HG03565 (cell line): ENCODE measurements around the gene CLPTM1L.
"Not testable (repeated sequence)": the region's sequence is repeated elsewhere in the genome, so short reads cannot be mapped to it uniquely, and the experiment has no call there.

ENCODE experiments used
- ATAC-seq: cut with Tn5 transposase; IDR thresholded peaks from one replicate; pipeline ENCODE4 v1.9.1; 2021; ENCODE audit warnings: mild to moderate bottlenecking, moderate library complexity; ENCODE audit not compliant: unreplicated experiment

Gene CLPTM1L

DNA sequence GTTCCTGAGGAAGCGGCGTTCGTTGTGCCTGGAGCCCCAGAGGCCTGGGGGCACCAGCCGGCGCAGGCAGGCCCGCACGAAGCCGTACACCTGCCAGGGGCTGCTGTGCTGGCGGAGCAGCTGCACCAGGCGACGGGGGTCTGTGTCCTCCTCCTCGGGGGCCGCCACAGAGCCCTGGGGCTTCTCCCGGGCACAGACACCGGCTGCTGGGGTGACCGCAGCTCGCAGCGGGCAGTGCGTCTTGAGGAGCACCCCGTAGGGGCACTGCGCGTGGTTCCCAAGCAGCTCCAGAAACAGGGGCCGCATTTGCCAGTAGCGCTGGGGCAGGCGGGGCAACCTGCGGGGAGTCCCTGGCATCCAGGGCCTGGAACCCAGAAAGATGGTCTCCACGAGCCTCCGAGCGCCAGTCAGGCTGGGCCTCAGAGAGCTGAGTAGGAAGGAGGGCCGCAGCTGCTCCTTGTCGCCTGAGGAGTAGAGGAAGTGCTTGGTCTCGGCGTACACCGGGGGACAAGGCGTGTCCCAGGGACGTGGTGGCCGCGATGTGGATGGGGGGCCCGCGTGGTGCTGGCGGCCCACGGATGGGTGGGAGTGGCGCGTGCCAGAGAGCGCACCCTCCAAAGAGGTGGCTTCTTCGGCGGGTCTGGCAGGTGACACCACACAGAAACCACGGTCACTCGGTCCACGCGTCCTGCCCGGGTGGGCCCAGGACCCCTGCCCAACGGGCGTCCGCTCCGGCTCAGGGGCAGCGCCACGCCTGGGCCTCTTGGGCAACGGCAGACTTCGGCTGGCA, 51.3 kb downstream of the CLPTM1L start:
- ATAC-seq, result no peak

DNA sequence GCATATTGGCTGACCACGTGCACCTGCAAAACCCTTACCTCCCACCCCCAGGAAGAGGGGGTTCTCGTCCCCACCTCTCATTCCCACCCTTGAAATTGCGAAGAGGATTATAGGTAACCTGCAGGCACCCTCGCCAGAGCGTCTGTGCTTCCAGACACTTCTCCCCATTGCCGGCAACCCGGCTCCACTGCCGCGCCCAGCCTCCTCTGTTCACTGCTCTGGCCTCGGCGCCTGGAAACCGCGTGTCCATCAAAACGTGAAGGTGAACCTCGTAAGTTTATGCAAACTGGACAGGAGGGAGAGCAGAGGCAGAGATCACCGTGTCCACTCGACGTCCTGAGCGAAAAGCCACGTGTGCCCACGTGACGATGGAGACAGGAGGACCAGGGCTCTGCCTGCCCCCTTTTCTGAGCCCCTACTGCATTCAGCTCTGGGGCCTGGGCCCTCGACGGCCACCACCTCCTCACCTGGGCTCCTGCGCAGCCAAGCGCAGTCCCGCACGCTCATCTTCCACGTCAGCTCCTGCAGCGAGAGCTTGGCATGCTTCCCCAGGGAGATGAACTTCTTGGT, 52.0 kb downstream of the CLPTM1L start:
- no peak for ATAC-seq

DNA sequence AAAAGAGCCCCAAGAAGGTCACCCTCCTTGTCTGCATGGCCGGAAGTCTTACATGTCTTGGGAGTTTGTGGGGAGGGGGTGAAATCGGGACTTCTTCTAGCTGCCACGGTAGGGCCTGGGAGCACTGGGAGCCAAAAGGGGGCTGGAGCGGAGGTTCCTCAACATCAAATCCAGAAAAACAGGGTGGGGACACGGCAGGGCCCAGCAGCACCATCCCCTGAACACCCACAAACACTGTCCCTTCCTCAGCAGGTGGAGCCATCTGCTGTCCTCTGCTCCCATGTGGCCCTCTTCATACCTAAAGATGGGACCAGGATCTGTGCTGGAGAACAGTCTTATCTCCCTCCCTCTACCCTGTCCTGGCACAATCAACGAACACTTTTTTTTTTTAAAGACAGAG, 52.8 kb downstream of the CLPTM1L start:
- ATAC-seq, result no peak

DNA sequence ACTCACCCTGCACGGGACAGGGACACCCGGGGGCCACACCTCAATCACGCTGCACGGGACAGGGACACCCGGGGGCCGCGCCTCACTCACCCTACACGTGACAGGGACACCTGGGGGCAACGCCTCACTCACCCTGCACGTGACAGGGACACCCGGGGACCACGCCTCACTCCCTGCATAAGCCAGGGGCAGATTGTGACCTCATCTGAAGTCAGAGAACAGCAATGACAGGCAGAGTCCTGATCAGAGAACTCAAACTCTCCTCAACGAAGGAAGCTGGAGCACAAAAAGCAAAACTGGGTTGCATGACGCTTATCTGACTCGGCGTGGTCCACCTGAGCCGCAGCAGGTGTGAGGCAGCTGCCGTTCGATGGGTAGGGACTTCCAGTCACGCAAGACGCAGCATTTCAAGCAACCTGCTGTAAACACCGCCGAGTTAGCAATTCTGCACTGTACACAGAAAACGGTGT, 53.3 kb downstream of the CLPTM1L start:
- ATAC-seq, result no peak

DNA sequence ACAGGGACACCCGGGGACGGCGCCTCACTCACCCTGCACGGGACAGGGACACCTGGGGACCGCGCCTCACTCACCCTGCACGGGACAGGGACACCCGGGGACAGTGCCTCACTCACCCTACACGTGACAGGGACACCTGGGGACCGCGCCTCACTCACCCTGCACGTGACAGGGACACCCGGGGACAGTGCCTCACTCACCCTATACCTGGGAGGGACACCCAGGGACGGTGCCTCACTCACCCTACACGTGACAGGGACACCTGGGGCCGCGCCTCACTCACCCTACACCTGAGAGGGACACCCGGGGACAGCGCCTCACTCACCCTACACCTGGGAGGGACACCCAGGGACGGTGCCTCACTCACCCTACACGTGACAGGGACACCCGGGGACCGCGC, 53.9 kb downstream of the CLPTM1L start:
- ATAC-seq, result not testable (repeated sequence)

DNA sequence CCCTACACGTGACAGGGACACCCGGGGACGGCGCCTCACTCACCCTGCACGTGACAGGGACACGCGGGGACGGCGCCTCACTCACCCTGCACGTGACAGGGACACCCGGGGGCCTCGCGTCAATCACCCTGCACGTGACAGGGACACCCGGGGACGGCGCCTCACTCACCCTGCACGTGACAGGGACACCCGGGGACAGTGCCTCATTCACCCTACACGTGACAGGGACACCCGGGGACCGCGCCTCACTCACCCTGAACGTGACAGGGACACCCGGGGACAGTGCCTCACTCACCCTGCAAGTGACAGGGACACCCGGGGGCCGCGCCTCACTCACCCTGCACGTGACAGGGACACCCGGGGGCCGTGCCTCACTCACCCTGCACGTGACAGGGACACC, 55.3 kb downstream of the CLPTM1L start:
- not testable (repeated sequence) for ATAC-seq

DNA sequence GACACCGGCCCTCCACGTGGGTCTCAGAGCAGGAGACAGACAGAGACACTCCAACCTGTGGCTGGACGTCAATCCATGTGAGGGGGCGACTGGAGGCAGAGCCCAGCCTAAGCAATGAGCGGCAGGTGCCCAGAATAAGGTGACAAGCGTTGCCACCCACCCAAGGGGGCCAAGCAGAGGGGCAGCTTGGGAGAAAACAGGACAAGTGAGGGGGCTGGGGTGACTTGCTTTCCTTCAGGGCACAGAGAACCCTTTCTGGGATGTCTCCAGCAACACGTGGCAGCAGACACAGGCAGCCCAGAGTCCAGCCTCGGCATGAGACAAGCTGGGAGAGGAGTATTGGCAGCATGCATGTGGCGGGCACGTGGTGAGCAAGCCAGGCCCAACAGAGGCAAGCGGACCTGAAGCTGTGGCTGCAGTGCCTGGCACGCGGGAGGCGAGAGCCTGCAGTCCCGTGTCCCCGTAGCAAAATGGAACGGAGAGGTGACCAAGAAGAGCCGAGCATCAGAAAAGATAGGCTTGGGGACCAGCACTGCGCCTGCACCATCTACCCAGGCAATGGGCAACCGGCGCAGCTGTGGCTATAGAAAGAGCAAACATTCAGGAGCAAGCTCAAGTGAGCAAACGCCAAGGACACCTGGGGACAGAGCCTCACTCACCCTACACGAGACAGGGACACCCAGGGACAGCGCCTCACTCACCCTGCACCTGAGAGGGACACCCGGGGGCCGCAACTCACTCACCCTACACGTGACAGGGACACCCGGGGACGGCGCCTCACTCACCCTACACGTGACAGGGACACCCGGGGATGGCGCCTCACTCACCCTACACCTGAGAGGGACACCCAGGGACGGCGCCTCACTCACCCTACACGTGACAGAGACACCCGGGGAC, 56.2 kb downstream of the CLPTM1L start:
- ATAC-seq, result no peak

DNA sequence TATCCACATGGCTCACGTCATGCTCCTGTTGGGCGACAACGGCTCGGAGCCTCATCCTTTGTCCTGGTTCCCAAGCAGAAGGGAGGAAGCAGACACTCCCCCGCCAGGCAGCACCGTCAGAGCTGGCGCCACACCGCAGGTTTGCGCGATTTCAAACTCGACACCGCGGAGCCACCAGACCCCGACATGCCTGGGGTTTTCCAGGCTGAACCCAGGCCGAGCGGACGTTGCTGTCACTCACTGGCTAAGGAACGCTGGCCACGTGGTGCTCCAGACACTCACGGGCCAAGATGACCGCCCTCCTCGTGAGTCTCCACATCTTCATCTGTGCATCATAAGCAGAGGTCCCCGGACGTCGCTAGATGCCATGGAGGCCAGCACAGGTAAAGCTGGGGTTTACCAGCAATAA, 59.0 kb downstream of the CLPTM1L start:
- ATAC-seq, result no peak

DNA sequence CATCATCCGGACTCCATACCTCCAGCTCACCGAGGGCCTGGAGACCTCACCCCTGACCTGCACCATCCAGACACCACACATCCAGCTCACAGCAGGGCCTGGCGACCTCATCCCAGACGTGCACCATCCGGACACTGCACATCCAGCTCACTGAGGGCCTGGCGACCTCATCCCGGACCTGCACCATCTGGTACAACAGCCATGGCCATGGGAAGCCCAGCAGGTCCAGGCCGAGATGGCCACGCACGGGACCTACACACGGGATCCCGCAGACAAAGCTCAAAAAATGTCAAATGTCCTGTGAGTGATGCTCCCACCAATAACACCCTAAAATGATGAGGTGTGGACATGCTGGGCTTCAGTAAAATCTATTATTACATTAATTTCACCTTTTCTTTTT, 59.8 kb downstream of the CLPTM1L start:
- no peak for ATAC-seq

DNA sequence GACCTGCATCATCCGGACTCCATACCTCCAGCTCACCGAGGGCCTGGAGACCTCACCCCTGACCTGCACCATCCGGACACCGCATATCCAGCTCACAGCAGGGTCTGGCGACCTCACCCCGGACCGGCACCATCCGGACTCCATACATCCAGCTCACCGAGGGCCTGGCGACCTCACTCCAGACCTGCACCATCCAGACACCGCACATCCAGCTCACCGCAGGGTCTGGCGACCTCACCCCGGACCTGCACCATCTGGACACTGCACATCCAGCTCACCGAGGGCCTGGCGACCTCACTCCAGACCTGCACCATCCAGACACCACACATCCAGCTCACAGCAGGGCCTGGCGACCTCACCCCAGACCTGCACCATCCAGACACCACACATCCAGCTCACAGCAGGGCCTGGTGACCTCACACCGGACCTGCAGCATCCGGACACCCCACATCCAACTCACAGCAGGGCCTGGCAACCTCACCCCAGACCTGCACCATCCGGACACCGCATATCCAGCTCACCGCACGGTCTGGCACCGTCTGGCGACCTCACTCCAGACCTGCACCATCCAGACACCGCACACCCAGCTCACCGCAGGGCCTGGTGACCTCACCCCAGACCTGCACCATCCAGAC, 60.4 kb downstream of the CLPTM1L start:
- ATAC-seq, result not testable (repeated sequence)

DNA sequence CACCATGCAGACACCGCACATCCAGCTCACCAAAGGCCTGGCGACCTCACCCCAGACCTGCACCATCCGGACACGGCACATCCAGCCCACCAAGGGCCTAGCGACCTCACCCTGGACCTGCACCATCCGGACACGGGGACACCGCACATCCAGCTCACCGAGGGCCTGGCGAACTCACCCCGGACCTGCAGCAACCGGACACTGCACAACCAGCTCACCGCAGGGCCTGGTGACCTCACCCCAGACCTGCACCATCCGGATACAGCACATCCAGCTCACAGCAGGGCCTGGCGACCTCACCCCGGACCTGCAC, 61.2 kb downstream of the CLPTM1L start:
- not testable (repeated sequence) for ATAC-seq

DNA sequence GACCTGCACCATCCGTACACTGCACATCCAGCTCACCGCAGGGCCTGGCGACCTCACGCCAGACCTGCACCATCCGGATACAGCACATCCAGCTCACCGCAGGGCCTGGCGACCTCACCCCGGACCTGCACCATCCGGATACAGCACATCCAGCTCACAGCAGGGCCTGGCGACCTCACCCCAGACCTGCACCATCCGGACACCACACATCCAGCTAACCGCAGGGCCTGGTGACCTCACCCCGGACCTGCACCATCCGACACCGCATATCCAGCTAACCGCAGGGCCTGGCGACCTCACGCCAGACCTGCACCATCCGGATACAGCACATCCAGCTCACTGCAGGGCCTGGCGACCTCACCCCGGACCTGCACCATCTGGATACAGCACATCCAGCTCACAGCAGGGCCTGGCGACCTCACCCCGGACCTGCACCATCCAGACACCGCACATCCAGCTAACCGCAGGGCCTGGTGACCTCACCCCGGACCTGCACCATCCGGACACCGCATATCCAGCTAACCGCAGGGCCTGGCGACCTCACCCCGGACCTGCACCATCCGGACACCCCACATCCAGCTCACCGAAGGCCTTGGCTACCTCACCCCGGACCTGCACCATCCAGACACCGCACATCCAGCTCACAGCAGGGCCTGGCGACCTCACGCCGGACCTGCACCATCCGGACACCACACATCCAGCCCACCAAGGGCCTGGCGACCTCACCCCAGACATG, 61.7 kb downstream of the CLPTM1L start:
- not testable (repeated sequence) for ATAC-seq

DNA sequence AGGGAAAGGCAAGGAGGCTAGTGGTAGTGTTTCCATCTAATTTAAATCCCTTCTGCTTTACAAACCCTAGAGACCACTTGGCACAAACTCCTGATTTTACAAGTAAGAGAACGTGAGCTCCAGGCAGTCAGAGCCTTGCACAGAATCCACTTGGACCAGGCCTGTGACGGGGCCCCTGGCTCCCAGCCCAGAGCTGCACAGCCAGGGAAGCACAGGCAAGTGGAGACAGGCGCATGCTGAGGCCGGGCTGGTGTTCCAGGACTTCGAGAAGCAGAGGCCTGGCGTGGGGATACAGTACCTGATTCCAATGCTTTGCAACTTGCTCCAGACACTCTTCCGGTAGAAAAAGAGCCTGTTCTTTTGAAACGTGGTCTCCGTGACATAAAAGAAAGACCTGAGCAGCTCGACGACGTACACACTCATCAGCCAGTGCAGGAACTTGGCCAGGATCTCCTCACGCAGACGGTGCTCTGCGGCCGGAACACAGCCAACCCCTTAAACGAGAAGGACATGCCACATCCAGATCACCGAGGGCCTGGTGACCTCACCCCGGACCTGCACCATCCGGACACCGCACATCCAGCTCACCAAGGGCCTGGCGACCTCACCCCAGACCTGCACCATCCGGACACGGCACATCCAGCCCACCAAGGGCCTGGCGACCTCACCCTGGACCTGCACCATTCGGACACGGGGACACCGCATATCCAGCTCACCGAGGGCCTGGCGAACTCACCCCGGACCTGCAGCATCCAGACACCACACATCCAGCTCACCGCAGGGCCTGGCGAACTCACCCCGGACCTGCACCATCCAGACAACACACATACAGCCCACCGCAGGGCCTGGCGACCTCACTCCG, 62.5 kb downstream of the CLPTM1L start:
- ATAC-seq, result no peak

DNA sequence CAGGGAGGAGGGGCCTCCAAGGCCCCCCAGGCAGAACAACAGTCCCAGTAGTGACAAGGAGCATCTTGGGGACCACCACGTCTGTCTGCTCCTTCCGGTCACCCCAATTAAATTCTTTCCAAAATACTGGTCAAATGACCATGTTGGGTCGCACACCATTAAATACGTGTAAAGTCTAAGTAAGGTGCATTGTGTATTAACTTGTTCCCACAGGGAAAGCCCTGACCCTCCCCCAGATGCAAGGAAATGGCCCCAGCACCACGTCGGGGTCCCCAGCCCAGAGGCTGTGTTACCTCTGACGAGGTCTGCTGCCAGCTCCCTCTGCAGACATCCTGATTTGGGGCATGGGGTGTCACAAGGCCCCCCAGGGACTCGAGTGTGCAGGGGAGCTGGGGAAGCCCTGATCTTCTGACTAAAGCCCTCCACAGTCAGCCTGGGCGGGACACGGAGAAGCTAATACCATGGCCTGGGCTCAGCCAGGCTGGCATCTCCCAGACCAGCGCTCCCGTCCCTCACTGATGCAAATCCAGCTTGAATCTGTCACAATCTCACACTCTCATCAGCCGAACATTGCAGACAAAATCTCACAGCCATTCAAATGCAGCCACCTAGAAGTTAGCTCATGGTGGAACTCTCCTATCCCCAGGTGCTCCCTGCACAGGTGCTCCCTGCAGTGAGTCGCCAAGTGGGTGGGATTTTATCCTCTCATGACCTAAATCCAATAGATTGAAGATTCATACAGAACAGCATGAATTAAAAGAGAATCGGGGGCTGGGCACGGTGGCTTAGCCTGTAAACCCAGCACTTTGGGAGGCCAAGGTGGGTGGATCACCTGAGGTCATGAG, 63.6 kb downstream of the CLPTM1L start:
- ATAC-seq, result no peak

DNA sequence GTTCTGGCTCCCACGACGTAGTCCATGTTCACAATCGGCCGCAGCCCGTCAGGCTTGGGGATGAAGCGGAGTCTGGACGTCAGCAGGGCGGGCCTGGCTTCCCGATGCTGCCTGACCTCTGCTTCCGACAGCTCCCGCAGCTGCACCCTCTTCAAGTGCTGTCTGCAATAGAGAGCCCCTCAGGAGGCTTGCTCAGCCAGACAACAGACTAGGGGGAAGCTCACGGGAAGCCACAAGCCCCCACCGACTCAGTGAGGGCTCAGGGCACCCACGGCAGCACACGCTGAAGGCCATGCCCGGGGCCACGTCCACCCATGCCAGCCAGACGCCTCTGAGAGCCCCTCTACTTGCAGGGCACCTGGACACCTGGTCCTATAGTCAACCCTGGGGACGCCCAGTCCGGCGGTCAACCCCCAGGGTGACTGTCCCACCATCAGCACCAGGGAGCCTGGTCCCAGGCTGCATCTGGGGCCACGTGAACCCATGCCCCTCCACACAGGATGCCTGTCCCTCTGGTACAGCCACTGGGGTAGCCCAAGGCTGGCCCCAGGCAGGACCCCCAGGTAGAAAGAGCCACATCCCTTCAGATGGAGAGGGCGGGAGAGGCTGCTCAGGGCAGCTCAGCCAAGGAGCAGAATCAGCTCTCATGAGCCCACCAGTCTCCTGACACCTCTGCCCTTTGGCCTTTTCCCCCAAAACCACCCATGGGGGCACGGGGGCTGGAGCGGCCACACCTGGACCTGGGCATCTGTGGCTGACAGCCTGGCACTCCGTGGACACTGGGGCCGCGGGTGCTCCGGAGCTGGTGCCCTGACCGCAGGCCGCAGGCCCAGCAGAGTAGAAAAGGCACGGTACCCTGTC, 64.5 kb downstream of the CLPTM1L start:
- no peak for ATAC-seq

DNA sequence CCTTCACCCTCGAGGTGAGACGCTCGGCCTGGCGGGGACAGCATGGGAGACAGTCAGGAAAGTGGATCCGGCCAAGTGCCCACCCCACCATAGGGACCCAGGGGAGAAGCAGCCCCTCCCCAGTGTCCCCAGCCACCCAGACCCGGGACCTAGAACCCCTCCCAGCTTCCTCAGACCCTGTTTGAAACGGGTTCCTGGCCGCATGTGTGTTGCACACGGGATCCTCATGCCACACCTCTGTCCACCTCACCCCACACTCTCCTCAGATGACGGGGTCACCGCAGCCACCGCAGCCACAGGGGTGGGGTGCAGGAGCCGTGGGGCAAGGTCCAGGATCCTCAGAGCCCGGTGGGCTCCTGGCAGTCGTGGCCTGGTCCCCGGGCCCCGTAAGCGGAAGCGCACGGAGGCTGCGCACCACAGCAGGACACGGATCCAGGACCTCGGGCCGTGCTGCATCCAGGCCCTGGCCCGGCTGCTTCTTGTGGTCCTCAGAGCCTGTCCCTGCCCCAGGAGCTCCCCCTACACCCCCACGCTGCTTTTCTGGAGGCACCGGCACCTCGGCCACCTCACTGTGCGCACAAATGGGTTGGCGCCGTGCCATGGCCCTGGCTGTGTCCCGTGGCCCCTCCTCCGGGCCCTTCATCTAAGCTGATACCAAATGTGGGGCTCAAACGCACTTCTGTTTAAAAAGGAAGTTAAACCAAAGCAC, 65.3 kb downstream of the CLPTM1L start:
- no peak for ATAC-seq
